ENCODE data around the gene TRAK2.

DNA sequence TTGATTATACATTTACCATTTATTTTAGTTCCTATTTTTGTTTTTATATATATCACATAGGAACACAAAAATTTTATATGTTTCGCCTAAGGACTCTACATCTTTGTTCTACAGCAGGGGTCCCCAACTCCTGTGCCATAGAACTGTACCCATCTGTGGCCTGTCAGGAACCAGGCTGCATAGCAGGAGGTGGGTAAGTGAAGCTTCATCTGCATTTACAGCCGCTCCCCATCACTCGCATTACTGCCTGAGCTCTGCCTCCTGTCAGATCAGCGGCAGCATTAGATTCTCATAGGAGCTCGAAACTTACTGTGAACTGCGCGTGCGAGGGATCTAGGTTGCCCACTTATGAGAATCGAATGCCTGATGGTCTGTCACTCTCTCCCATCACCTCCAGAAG, 25.3 kb downstream of the TRAK2 start:
- no peak for TF ChIP-seq POLR2AphosphoS5 (IDR thresholded peaks at IDR 0.05; ENCODE audit: low read depth, low read length)
- no peak for TF ChIP-seq POLR2A (IDR thresholded peaks at IDR 0.05; ENCODE audit: low read depth, low read length)
- no peak for TF ChIP-seq POU2F2 (IDR thresholded peaks at IDR 0.05; ENCODE audit: low read depth, low read length)
- TF ChIP-seq TAF1 (IDR thresholded peaks at IDR 0.05; ENCODE audit: low read depth, low read length) = no peak
- no peak for TF ChIP-seq SPI1 (IDR thresholded peaks at IDR 0.05; ENCODE audit: low read depth, low read length)
- no peak for TF ChIP-seq PAX5 (IDR thresholded peaks at IDR 0.05; ENCODE audit: insufficient read depth, low read length, severe bottlenecking)
